Heart left ventricle (tissue), 16 donors: ENCODE results near the gene KPNB1. TPM values are rescaled to one million over a fixed set of nuclear protein-coding genes. Genes with fewer than 3 reads are reported as not detected.

Experiments used
- ATAC-seq, 4 donors: fragments of 200-7000 bp; cut with Tn5 transposase; one replicate each; pipeline ENCODE4 v1.9.1; 2020 to 2022; ENCODE audit warnings: moderate library complexity in 4 of 4, mild to moderate bottlenecking in 3 of 4, moderate number of reproducible peaks in 1 of 4
- DNase-seq, 5 donors: peaks; one replicate each; pipeline ENCODE4 v3.0.0-alpha.2; 2020
- H3K27ac ChIP-seq, 12 donors: fragments of 200-600 bp; sonication (generic) in 4 of 12; one replicate each; pipeline versions ENCODE4 v1.5.0 to v1.8.0; 2016 to 2022; ENCODE audit warnings: mild to moderate bottlenecking in 2 of 12
- H3K27me3 ChIP-seq, 9 donors: fragments of 200-600 bp; sonication (generic) in 2 of 9; one replicate each; pipeline versions ENCODE4 v1.5.1 to v1.8.0; 2016 to 2022; ENCODE audit warnings: mild to moderate bottlenecking in 3 of 9
- H3K36me3 ChIP-seq, 9 donors: fragments of 200-600 bp; sonication (generic) in 2 of 9; one replicate each; pipeline versions ENCODE4 v1.5.0 to v1.8.0; 2018 to 2022; ENCODE audit warnings: mild to moderate bottlenecking in 2 of 9
- H3K4me1 ChIP-seq, 12 donors: fragments of 200-600 bp; sonication (generic) in 4 of 12; one replicate each; pipeline versions ENCODE4 v1.5.0 to v1.8.0; 2016 to 2022; ENCODE audit warnings: mild to moderate bottlenecking in 3 of 12
- H3K4me3 ChIP-seq, 12 donors: fragments of 200-600 bp; sonication (generic) in 4 of 12; one replicate each; pipeline versions ENCODE4 v1.5.0 to v1.8.0; 2017 to 2022; ENCODE audit warnings: mild to moderate bottlenecking in 9 of 12, moderate library complexity in 4 of 12
- H3K9me3 ChIP-seq, 12 donors: fragments of 200-600 bp; sonication (generic) in 4 of 12; one replicate each; pipeline versions ENCODE4 v1.5.0 to v1.8.0; 2016 to 2022; ENCODE audit warnings: mild to moderate bottlenecking in 1 of 12
- CTCF ChIP-seq, 12 donors: fragments of 200-600 bp; sonication (generic) in 4 of 12; IDR thresholded peaks; one replicate each; pipeline versions ENCODE4 v1.5.0 to v1.8.0; 2018 to 2022; ENCODE audit warnings: antibody characterized with exemption in 12 of 12, mild to moderate bottlenecking in 5 of 12
- POLR2A ChIP-seq, 2 donors: fragments of 450-650 bp; IDR thresholded peaks; one replicate each; pipeline ENCODE4 v1.6.1; 2017; ENCODE audit warnings: antibody characterized with exemption in 2 of 2, mild to moderate bottlenecking in 2 of 2, moderate library complexity in 2 of 2
- WGBS, 4 donors: extraction: QIAGEN DNeasy Blood & Tissue Kit in 2 of 4; methylation state at CpG; one replicate each; pipeline versions ENCODE4 v1.1.5 to v1.1.7; 2013 to 2018; 5-methylcytosine and 5-hydroxymethylcytosine counted together
- intact Hi-C, 10 donors: fragments of 100-400 bp; cut with DNase I; formaldehyde crosslinking; loops; one replicate each; pipeline versions ENCODE4 v1.11.1 to v1.14.2; 2022
- polyA plus RNA-seq, 2 donors: library from polyadenylated mRNA; stranded (reverse); fragments of 200-250 nt; gene quantifications; one replicate each; pipeline ENCODE4 v1.2.3, GENCODE V29; 2013
- total RNA-seq, 9 donors: library from RNA; depleted of rRNA in 2 of 9; stranded (reverse); fragments of >200 nt in 2 of 9; fragmentation: NEBNext Ultra II Directional in 3 of 9; extraction: Animal tissue kit (Norgen Biotek cat#: 25700) in 3 of 9; gene quantifications; one replicate each; pipeline versions ENCODE4 v1.1.0 to v1.2.4, GENCODE V29; 2016 to 2023
- donor health status: ischemic (EF 13 %, LVEDD 7.1; RV severe dilation, severe dysfunction).
- donor health status: healthy with polysubstance abuse.
- donor health status: DM: no; HTN: yes; CAD: no.
- donor health status: DM: no; HTN: no; CAD: no.
- donor health status: ischemic (EF 25% LVEDD 6.9; RV normal size, moderate dysfunction).
- donor health status: ischemic (EF 25% LVEDD 5.7; RV mildly dilated, moderate dysfunction).
- donor health status: healthy.
- donor health status: DM: yes; HTN: yes; CAD: no.
- donor health status: ischemic (EF 35%, LVEDD 5.7; RV mildly dilated, moderate dysfunction).
- donor health status: nonischemic (EF 11% LVEDD 7.7; RV severe dilation, severe dysfunction).
- donor health status: DM: yes; HTN: yes; CAD: no.
- donor health status: PGD.
- donor health status: ischemic (EF 29% LVEDD 5.4; RV normal size, mild dysfunction).
- donor health status: nonischemic (EF 23%, LVEDD 6.1; RV moderate dilation, normal function).

Gene KPNB1
- total and polyA plus RNA-seq, 11 donors, result 30.7 to 236 (median 174) TPM

GRCh38 chr17:47730681-47731080 lies 81.0 kb downstream of the KPNB1 start:
- Histone ChIP-seq H3K4me3 (no peak overlapping the region), H3K27me3 (peaks cover 12 to 77% (median 41%) of the 10 kb centered on the region in 9 donors), H3K27ac (peak overlapping the region in 1 of 12 donors; percentile 42), H3K9me3 (no peaks in the 10 kb centered on the region), H3K4me1 (peaks cover 0 to 19% (median 8%) of the 10 kb centered on the region in 12 donors), H3K36me3 (no peaks in the 10 kb centered on the region)
- TF ChIP-seq POLR2A (IDR thresholded peaks at IDR 0.05) (no peak), CTCF (IDR thresholded peaks at IDR 0.05) (no peak)
- intact Hi-C loops, result loop anchor here in 1 of 10 donors (10.0 kb wide), 1 partner anchor 66 kb away; no protein-coding TSS in a partner anchor
- whole genome bisulfite sequencing, 4 donors, result 79 to 93% (median 91%) methylated on average over 3 to 4 of the region's 4 CpGs
- ATAC-seq (no peak), DNase-seq (peak in 1 of 5 donors; percentile 16)

GRCh38 chr17:47731396-47731795 lies 81.7 kb downstream of the KPNB1 start:
- H3K27me3 ChIP-seq, result peaks cover 12 to 72% (median 40%) of the 10 kb centered on the region in 9 donors

GRCh38 chr17:47732399-47733046 lies 82.8 kb downstream of the KPNB1 start:
- ATAC-seq (no peak), DNase-seq (no peak)
- intact Hi-C loops, result loop anchor here in 1 of 10 donors (10.0 kb wide), 1 partner anchor 68 kb away; no protein-coding TSS in a partner anchor
- H3K27ac ChIP-seq, result peak overlapping the region in 1 of 12 donors; percentile 52
- H3K36me3 ChIP-seq, result no peaks in the 10 kb centered on the region
- WGBS, 4 donors, result 44 to 66% (median 52%) methylated on average over 7 to 12 of the region's 12 CpGs
- peak overlapping the region in 10 of 12 donors; percentile 23 to 62 (median 49) for H3K4me3 ChIP-seq
- peaks cover 0 to 19% (median 8%) of the 10 kb centered on the region in 12 donors for H3K4me1 ChIP-seq
- TF ChIP-seq POLR2A (IDR thresholded peaks at IDR 0.05) (no peak), CTCF (IDR thresholded peaks at IDR 0.05) (no peak)
- H3K9me3 ChIP-seq, result no peaks in the 10 kb centered on the region
- H3K27me3 ChIP-seq, result peaks cover 12 to 65% (median 40%) of the 10 kb centered on the region in 9 donors

More at GRCh38 chr17:47731396-47731795, 81.7 kb downstream of the KPNB1 start:
- peaks cover 0 to 19% (median 8%) of the 10 kb centered on the region in 12 donors for H3K4me1 ChIP-seq
- ATAC-seq (no peak), DNase-seq (peak in 1 of 5 donors; percentile 29)
- intact Hi-C loops, result loop anchor here in 1 of 10 donors (10.0 kb wide), 1 partner anchor 67 kb away; no protein-coding TSS in a partner anchor
- no peaks in the 10 kb centered on the region for H3K9me3 ChIP-seq
- no peaks in the 10 kb centered on the region for H3K36me3 ChIP-seq
- TF ChIP-seq POLR2A (IDR thresholded peaks at IDR 0.05) (no peak), CTCF (IDR thresholded peaks at IDR 0.05) (no peak)
- H3K4me3 ChIP-seq, result no peak overlapping the region
- H3K27ac ChIP-seq, result peak overlapping the region in 1 of 12 donors; percentile 42
- 78 to 86% (median 82%) methylated on average over 2 of the region's 2 CpGs for WGBS, 4 donors

GRCh38 chr17:47733047-47733673 lies 83.4 kb downstream of the KPNB1 start, which contains the start of gene TBX21:
TBX21 (plus strand) TSS chr17:47733236; CDS start chr17:47733455, 219 bp downstream.
- Histone ChIP-seq H3K27ac (peak within 1 kb of the TSS in 1 of 12 donors; percentile 71), H3K4me3 (peak within 1 kb of the TSS; percentile 23 to 62 (median 48)), H3K9me3 (no peaks in the 10 kb centered on the region), H3K36me3 (no peaks in the 10 kb centered on the region), H3K27me3 (peaks cover 12 to 65% (median 40%) of the 10 kb centered on the region in 9 donors), H3K4me1 (peaks cover 0 to 19% (median 8%) of the 10 kb centered on the region in 12 donors)
- intact Hi-C loops, result loop anchor here in 1 of 10 donors (10.0 kb wide), 1 partner anchor 68 kb away; no protein-coding TSS in a partner anchor
- DNase-seq (peak; percentile 54 to 85 (median 66)), ATAC-seq (peak in 3 of 4 donors; percentile 75 to 84 (median 77))
- peak in 5 of 12 donors; percentile 7 to 38 (median 27) for TF ChIP-seq CTCF (IDR thresholded peaks at IDR 0.05)
- TF ChIP-seq POLR2A (IDR thresholded peaks at IDR 0.05), result no peak
- WGBS, 4 donors, result 0 to 13% (median 1%) methylated on average over 3 to 73 of the region's 73 CpGs
